SIG-M5 treated with dmso at 0.1 percent for 504 hours (cell line): ENCODE measurements around the gene PRR29.

ENCODE experiments used
- DNase-seq: peaks from one replicate; lab custom pipeline; 2025; ENCODE audit not compliant: unreplicated experiment; lab: John Stamatoyannopoulos, UW

The PRR29 gene

DNA sequence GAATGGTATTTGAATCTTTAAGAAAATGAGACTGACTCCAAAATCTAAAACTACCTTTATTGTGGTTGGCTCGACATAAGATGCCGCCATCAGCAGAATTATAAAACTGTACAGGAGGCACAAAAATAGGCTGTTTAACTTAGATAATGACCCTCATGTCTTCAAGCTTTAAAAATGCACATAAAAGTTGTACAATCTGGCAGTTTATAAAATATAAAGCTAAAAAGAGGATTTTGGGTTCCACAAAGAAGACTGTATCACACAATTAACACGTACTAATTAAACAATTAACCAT is 40.9 kb downstream of the PRR29 start:
- DNase-seq: no peak

GRCh38 chr17:64040206-64040605 is 42.1 kb downstream of the PRR29 start:
- DNase-seq: no peak

GRCh38 chr17:64041912-64042311 is 43.8 kb downstream of the PRR29 start:
- no peak for DNase-seq

DNA sequence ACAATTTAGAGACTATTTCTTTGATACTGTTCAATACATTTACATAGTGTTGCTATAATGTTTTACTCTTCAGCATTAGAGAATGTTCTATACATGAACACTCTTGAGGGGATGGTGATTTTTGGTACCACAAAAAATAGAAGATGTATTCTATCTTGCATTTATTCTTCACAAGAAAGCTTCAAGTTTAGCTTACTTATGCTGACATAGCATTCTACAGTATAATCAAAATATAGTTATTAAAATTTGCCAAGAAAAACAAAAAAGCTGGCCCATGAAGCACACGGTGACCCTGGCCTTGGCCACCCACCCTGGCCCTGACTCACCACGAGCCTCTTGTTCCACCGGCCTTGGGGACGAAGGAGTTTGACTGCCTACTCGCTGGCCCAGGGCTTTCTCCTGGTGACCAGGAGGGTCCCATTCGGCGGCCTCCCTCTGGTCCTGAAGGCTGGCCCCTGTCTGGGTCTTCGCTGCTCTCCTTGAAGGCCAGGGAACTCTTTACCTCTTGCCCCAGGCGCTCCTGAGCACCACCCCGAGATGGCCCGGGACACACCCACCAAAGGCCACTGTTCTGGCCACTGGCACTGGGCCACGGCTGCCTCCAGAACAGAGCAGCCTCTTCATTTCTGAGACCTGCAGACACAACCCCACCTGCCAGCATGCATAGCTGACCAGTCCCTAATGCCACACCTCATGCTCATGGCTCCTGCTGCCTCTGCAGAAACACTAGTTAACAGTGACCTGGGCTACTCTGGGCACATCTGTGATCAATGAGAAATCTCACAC is 44.7 kb downstream of the PRR29 start:
- no peak for DNase-seq

- no peak for DNase-seq
Observed at GRCh38 chr17:64045176-64045575, 47.0 kb downstream of the PRR29 start.

DNA sequence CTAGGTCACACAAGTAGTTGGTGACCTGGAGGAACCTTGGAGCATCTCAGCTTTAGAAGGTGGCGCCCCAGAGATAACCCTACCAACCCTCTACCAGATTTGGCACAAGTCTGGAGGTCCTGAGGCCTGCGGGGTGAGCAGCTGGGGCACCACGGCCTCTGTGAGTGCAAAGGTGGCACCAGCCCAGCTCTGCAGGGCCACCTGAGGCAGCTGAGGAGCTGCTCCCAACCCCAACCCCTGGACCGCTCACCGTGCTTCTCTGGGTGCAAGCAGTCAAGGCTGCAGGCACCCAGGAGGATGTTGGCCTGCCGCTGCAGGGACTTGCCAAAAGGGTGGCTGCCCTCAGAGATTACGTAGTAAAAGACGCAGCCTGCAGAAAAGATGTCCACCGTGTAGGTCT is 50.7 kb downstream of the PRR29 start:
- DNase-seq: no peak

DNA sequence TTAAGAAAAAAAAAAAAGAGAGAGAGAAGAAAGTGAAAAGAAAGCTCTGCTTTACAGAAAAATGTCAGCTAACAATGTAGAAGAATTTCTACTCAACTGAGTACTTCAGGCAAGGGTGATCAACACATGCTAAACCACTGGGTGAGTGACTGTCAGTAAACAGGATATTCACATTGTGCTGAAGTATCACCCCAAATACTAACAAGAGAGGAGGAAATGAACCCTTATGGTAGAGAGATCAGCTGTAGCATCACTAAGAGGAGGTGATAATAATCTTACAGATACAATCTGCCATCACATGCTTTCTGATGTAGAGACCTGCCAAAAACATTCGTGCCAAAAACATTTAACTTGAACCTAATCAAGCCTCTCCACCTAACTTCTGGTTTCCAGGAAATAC is 53.0 kb downstream of the PRR29 start:
- no peak for DNase-seq

GRCh38 chr17:64053101-64053500 is 55.0 kb downstream of the PRR29 start:
- no peak for DNase-seq
